HG03108 (cell line): ENCODE measurements around the gene ATP9B.

ENCODE experiments used
- ATAC-seq: cut with Tn5 transposase; IDR thresholded peaks from one replicate; pipeline ENCODE4 v1.9.1; 2021; ENCODE audit warnings: moderate library complexity; ENCODE audit not compliant: unreplicated experiment

ATP9B gene, protein sequence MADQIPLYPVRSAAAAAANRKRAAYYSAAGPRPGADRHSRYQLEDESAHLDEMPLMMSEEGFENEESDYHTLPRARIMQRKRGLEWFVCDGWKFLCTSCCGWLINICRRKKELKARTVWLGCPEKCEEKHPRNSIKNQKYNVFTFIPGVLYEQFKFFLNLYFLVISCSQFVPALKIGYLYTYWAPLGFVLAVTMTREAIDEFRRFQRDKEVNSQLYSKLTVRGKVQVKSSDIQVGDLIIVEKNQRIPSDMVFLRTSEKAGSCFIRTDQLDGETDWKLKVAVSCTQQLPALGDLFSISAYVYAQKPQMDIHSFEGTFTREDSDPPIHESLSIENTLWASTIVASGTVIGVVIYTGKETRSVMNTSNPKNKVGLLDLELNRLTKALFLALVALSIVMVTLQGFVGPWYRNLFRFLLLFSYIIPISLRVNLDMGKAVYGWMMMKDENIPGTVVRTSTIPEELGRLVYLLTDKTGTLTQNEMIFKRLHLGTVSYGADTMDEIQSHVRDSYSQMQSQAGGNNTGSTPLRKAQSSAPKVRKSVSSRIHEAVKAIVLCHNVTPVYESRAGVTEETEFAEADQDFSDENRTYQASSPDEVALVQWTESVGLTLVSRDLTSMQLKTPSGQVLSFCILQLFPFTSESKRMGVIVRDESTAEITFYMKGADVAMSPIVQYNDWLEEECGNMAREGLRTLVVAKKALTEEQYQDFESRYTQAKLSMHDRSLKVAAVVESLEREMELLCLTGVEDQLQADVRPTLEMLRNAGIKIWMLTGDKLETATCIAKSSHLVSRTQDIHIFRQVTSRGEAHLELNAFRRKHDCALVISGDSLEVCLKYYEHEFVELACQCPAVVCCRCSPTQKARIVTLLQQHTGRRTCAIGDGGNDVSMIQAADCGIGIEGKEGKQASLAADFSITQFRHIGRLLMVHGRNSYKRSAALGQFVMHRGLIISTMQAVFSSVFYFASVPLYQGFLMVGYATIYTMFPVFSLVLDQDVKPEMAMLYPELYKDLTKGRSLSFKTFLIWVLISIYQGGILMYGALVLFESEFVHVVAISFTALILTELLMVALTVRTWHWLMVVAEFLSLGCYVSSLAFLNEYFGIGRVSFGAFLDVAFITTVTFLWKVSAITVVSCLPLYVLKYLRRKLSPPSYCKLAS

DNA sequence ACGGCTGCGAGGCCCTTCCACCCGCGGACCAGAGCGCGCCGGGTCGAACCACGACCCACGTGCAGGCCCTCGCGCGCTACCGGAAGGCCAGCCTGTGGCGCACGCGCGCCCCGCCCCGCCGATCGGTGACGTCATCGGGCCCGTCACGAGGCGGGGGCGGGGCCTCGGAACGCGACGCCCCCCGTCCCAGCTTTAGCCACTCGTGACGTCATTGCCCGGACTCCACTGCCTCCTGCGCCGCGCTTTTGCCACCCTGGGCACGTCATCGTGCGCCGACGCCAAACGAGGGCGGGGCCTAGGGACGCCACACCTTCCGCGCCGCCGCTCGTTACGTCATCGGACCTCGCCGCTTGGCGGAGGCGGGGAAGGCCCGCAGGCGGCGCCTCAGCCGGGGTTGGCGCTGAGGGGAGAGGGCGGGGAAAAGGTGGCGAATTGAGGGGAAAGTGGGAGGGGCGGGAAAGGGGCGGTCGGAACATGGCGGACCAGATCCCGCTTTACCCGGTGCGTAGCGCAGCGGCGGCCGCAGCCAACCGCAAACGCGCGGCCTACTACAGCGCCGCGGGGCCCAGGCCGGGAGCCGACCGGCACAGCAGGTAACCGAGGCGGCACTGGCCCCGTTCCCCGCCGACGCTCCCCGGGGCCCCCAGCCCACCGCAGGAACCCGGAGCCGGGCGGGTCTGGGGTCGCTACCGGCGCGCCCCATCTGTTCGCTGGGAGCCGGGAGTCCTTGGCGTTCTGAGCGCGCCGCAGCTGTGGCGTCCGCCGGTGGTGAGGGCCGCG is at the start of gene ATP9B:
Gene ATP9B (plus strand): TSS at position 458 of the 780 bp plus-strand sequence. CDS start 17 bp downstream, at position 475.
- ATAC-seq: peak; percentile 85

DNA sequence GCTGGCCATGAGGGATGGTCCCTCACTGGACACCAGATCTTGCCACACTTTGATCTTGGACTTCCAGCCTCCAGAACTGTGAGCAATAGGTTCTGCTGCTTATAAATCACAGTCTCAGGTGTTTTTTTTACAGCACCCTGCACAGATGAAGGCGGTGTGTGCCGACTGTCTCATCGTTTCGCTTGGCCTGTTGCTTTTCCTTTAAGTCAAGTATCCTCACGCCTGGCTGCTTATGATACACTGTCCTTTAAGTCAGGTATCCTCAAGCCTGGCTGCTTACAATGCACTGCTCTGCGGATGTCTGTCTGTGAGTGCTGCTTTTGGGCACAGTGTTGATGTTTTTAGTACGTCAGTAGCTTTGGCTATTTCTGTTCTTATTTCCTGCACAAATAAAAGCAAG is 49.3 kb upstream of the ATP9B start:
- ATAC-seq: no peak

DNA sequence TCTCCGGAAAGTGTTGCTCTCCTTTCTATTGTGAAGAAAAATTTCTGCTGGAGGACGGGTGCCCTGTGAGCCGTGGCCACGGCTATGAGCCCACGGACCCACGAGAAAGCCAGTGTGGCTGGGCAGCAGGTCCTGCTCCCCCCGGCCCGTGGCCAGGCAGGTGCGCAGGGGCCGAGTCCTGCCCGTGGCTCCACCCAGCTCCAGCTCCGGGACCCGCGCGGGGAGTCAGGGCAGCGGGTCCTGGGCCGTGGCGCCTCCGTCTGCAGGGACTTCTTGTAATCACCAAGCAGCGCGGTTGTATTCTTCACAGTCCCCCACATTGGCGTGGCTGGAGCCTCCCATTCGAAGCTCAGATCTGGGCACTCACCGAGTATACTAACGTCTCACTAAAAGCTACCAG is 46.6 kb upstream of the ATP9B start:
- ATAC-seq: no peak

DNA sequence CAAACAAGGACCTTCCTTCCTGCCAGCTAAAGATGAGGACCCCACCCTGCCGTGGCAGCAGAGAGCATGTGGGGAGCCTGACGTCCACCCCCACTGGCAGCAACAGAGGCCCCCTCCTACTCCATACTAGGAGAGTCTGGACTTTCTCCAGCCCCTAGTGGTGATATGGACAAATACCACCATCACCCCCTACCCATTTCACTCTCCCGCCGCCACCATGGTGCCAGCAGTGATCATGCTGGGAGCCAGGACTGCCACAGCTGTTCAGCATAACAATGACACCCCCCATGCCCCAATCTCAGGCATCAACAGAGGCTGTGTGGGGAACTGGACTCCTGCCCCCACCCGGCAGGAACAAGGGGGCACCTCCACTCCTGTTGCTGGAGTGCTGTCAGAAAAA is 42.7 kb upstream of the ATP9B start:
- ATAC-seq: no peak

DNA sequence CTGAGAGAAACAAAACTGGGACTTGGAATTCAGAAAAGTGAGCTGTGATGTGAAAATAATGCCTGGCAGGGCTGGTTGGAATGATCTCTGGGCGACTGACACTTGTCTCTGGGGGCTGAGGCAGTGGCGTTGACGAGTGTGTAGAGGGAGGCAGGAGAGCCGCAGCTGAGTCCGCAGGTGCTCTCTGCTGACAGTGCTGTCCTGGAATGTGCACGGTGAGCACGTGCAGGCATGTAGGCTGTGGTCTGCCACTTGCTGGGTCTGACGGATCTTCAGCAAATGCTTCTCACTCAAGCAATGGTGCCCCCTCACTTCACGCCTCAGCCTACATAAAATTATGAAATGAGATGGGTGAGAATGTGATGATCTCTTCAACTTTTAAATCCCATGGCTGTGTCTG is 38.5 kb upstream of the ATP9B start:
- no peak for ATAC-seq

DNA sequence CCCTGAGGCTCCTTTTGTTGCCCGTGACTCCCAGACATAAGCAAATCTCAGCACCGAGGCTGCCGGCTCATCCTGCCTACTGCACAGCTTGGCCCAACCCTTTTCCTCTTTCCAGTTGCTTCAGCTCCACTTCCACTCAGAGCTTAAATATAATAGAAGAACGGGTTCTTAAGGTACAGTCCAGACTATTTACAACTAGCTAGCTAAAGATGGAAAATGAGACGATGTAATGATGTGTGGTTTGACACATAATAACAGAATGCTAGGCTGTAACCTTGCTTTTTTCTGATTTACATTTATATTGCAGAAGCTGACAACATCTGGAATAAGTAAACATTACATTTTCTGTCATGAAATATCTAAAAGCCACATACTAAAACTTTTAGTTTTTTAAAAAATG is 26.9 kb upstream of the ATP9B start:
- ATAC-seq: no peak

DNA sequence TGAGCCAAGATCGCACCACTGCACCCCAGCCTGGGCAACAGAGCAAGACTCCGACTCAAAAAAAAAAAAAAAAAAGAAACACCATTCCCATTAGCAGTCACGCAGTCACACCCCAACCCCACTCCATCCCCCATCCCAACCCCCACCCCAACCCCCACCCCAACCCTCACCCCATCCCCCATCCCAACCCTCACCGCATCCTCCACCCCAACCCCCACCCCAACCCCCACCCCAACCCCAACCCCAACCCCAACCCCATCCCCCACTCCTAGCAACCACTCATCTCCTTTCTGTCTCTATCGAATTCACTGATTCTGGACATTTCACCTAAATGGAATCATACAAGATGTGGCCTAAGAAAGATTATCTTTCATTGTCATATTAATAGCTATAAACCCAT is 25.9 kb upstream of the ATP9B start:
- ATAC-seq: no peak

DNA sequence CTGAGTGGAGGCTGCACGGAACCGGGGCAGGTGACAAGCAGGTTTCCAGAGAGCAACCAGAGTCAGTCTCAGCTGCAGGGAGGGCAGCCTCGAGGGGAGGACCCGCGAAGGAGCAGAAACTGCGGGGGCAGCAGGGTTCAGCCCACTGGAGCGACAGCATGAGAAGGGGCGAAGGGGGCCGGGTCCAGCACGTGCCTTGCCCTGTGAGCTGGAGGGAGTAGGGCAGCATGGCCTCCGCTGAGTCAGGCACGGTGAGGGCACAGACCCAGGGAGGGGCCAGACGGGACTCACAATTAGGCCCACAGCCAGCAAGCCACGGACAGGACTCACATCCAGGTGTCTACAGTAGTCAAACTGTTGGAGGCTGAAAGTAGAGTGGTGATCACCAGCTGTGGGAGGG is 22.7 kb upstream of the ATP9B start:
- no peak for ATAC-seq

DNA sequence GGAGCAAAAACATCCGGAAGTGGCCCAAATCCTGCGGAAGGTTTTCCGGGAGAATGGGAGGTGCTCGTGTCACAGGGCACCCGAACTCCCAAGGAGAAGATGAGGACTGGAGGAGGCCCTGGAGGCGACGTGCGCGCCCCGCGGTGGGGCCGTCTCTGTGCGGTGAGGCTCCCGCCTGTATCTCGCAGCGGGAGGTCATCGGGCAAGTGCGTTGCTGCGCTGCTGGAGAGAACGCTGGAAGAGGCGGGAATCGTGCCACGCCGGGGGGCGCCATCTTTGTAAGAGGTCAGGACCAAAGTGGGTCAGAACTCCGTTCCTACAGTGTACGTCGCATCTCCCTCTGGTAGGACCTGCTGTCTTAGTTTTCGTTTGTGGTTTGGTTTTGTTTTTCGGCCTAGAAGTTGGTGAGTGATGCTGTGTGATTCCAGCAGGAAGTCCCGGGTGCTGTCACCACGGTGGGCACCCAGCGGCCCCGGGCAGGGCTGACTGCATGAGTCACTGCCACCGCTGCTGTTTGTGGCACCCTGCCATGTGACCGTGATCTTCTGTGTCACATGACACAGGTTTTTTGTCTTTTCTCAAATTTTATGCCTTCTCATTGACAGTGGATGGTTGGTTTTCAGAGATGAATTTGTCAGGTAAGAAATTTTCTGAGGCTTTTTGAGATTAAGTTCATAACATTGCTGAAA is 21.5 kb upstream of the ATP9B start:
- ATAC-seq: no peak

DNA sequence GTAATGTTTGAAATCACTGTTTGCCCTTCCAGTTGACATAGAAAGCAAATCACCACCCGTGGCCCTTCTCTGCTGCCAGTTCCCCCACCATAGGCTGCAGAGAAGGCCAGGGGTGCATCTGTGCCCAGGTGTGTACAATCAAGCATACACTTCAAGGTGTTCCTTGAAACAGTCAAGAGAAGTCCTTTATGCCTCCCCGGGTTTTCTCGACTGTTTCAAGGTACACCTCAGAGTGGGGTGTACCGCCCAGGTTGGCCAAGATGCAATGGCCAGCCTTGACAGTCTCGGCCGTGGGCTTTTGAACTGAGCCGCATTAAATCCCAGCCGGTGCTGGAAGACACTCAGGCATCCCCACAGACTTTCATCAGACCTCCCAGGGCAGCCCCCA is 21.0 kb upstream of the ATP9B start:
- no peak for ATAC-seq

DNA sequence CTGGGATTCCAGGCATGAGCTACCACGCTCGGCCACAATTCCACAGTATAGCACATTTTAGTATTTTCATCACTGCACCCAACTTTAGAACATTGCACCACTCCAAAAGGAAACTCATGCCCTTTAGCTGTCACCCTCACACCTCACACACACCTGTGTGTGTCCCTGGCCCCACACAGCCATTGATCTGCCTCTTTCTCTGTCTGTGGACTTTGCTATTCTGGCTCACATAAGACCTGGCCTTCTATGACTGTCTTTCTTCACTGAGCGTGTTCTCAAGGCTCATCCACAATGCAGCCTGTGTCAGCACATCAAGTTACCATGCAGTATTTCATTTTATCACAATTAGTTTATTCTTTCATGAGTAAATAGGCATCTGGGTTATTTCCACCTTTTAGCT is 19.7 kb upstream of the ATP9B start:
- no peak for ATAC-seq

DNA sequence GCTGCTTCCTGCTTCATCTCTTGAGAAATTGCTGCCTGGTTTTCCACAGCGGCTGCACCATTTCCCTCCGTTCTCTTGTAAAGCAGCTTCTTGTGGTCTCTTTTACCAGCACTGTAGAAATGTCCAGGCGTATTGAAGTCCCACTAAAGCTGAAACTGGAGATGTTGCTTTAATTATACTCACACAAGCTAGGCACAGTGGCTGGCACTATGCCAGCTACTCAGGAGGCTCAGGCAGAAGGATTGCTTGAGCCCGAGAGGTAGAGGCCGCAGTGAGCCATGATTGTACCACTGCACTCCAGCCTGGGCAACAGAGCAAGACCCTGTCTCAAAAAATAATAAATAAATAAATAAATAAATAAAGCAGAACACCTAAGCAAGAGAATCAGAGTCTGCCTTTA is 19.2 kb upstream of the ATP9B start:
- ATAC-seq: no peak

DNA sequence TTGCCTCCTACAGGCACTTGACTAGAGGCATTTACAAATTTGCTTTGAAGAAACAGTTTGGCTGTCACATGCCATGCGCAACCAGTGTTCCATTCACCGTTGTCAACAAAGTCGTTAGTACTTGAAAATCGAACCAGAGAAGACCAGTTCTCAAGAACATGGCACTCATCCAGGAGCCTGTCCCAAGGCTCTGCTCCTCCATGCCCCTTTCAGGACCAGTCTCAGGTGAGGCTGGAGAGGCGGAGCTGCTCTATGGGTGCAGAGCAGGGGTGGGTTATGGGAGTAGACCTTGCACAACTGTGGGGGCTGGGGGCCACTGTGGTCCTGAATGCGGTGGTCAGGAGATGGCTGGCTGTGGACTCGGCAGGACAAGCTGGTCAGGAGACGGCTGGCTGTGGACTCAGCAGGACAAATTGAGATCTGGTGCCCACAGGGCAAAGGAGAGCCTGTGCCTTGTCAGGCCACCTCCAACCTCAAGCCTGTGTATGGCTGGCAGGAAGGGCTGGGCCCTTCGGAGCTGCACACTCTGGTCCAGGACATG is 12.3 kb upstream of the ATP9B start:
- ATAC-seq: no peak

DNA sequence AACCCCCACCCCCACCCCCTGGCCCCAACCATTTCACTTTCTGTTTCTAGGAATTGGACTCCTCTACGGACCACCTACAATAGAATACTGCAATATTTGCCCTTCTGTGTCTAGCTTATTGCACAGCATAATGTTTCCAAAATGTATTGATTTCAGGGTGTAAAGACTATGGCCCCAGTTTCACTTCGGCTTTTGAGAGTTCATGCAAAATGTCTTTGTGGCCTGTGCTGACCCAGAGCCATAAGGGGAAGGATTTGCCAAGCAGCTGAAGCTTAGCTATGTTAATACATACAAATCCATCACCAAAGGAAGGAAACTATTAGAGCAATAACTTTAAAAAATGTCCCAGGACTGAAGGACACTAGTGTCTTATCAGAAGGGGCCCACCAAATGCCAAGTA is 11.2 kb upstream of the ATP9B start:
- ATAC-seq: peak; percentile 47

DNA sequence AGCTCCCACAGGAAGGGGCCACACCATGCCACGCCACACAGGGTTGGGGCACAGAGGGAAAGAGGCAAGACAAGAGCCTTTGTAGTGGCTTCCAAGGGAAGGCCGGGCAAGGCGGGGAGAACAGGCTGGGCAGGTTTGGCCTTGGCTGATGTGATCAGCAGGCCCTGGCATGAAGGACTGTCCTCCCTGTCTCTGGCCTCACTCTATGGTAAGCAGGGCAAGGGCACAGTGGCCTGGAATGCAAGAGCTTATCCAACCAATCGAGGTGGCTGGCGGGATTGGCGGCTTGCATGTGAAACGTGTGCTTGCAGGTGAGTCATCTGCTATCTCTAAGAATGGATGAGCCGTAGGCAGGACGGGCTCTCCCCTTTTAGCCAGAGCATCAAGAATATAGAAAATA is 6.4 kb upstream of the ATP9B start:
- ATAC-seq: no peak

DNA sequence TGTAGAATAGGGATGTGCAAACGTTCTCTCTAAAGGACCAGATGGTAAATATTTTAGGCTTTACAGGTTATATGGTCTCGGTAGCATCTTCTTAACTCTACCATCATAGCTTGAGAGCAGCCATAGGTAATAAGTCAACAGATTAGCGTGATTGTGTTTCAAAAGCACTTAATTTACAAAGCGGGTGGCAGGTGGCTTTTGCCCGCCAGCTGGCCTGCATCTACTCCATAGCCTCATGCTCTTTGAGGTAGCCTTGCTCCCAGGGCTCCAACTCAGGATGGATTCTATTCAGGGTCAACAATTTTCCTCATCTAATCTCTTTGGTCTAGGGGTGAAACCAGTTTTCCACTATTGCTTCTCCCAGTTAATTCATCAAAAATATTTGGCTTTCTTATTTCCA is 5.0 kb upstream of the ATP9B start:
- ATAC-seq: no peak

DNA sequence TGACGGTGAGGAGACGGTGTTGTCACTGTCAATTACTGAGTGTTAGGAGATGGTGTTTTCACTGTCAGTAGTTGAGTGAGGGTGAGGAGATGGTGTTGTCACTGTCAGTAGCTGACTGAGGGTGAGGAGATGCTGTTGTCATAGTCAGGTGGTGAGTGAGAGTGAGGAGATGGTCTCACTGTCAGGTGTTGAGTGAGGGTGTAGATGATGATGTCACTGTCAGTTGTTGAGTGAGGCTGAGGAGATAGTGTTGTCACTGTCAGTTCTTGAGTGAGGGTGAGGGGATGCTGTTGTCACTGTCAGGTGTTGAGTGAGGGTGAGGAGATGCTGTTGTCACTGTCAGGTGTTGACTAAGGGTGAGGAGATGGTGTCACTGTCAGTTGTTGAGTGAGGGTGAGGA is 3.4 kb upstream of the ATP9B start:
- no peak for ATAC-seq

DNA sequence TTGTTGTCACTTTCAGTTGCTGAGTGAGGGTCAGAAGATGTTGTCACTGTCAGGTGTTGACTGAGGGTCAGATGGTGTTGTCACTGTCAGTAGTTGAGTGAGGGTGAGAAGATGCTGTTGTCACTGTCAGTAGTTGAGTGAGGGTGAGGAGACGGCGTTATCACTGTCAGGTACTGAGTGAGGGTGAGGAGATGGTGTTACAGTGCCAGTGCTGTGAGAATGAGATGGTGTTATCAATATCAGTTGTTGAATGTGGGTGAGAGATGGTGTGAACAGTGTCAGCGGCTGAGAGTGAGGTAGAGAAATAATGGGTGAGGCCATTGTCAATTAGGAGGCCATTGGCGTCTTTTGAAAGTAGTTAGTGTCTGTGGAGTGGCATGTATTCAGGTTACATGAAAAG is 1.6 kb upstream of the ATP9B start:
- no peak for ATAC-seq

DNA sequence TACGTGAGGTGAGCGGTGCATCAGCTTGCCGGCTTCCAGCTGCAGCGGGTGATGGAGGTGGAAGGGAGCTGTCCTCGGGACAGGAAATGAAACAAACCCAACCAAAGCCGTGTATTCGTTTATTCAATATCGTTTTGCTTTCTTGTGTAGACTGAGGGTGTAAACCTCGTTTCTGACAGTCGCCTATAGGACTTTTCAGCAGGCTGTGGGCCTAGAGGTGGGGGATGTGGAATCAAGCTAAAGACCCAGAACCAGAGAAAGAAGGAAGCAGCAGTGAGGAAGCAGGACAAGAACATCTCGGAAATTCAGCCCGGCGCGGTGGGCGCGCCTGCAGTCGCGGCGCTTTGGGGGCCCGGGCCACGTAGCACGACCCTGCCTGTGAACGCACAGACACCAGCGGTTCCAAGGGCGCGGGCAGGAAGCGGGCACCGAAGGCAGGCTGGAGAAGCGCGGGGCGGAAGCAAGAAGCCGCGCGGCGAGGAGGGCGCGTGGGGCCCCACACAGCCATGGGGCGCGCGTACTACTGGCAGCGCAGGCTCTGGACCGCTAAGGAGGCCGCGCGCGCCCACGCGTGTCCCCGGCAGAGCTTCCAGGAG is 755 bp upstream of the ATP9B start:
- no peak for ATAC-seq

DNA sequence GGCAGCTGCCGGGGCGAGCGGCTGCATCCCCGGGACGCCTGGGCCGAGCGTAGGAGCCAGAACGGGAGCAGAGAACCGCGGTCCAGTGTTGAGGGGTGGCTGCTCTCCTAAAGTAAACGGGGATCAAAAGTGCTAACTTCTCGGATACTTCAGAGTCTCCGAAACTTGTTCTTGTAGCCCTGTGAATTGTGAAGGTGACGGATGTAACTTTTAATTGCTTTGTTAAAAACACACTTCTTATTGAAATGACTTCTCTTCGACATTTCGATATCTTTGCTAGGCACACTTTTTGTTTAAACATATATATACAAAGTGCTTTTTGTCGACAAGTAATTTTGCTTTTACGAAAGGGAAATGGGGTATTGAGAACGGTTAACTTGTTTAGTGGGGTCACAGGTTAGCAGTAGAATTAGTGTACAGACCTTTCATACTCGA is 540 bp downstream of the ATP9B start:
- peak; percentile 24 for ATAC-seq
